Thyroid gland (tissue), 4 donors: ENCODE results near the gene OR6N2. TPM values are rescaled to one million over a fixed set of nuclear protein-coding genes. Genes with fewer than 3 reads are reported as not detected.

Source experiments
- DNase-seq, 2 donors: peaks; one replicate each; pipeline ENCODE4 v3.0.0-alpha.2; 2019
- H3K27ac ChIP-seq, 3 donors: fragments of 200-600 bp; sonication (generic); 1 replicate in 2 of 3; 2 replicates in 1 of 3; pipeline ENCODE4 v1.5.1; 2016 to 2019; ENCODE audit warnings: mild to moderate bottlenecking in 1 of 3, moderate library complexity in 1 of 3
- H3K27me3 ChIP-seq: fragments of 200-600 bp; sonication (generic); one replicate; pipeline ENCODE4 v1.5.1; 2019
- H3K36me3 ChIP-seq, 2 donors: fragments of 200-600 bp; sonication (generic); one replicate each; pipeline ENCODE4 v1.5.1; 2016 to 2019
- H3K4me1 ChIP-seq, 2 donors: fragments of 200-600 bp; sonication (generic); one replicate each; pipeline ENCODE4 v1.5.1; 2017 to 2019
- H3K4me3 ChIP-seq, 3 donors: fragments of 200-600 bp; sonication (generic); replicated peaks in 1 of 3; 1 replicate in 2 of 3; 2 replicates in 1 of 3; pipeline ENCODE4 v1.5.1; 2016; ENCODE audit warnings: mild to moderate bottlenecking in 1 of 3
- H3K9me3 ChIP-seq: fragments of 200-600 bp; sonication (generic); one replicate; pipeline ENCODE4 v1.5.1; 2017
- POLR2A ChIP-seq, 2 donors: fragments of 450-650 bp; IDR thresholded peaks; one replicate each; pipeline ENCODE4 v1.6.1; 2017; ENCODE audit warnings: antibody characterized with exemption in 2 of 2, mild to moderate bottlenecking in 2 of 2, moderate library complexity in 1 of 2
- WGBS, 2 donors: methylation state at CpG; one replicate each; pipeline ENCODE4 v1.1.5; 2017; 5-methylcytosine and 5-hydroxymethylcytosine counted together
- intact Hi-C: fragments of 100-400 bp; cut with DNase I; formaldehyde crosslinking; loops from one replicate; pipeline ENCODE4 v1.15.1; 2023
- small RNA-seq: library from RNA; depleted of rRNA; stranded (forward); fragments of <200 nt; gene quantifications from one replicate; pipeline ENCODE3, GENCODE V24; 2016
- total RNA-seq, 4 donors: library from RNA; depleted of rRNA; stranded (reverse); fragments of >200 nt; gene quantifications; one replicate each; pipeline ENCODE4 v1.2.3, GENCODE V29; 2016
- TF ChIP-seq, protein P1 (sequence below), 6 experiments: fragments of 200-600 bp in 3 of 6; fragments of 450-650 bp in 3 of 6; sonication (generic) in 3 of 6; IDR thresholded peaks; one replicate each; pipeline ENCODE4 v1.5.1; 2016 to 2019; ENCODE audit warnings: antibody characterized with exemption in 6 of 6, mild to moderate bottlenecking in 2 of 6, inconsistent platforms in 1 of 6, moderate library complexity in 1 of 6

The OR6N2 gene
- total RNA-seq, 4 donors from 2014 or later = not detected

DNA sequence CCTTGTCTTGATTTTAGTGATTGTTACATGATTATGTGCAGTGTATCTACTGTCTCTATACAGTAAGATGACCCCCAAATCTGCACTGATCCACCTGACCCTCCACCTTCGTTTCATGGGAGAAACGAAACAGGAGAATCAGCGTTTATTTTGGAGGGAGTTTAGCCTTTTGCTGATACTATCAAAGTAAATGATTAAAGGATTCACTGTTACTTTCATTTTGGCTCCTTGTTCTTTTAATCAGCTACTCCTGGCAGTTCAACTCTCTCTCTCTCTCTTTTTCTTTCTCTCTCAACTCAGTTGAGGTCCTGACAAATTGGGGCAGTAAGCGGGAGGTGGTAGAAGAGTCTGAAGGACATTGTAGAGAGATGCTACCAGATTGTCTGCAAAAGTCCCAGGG lies 50.6 kb downstream of the OR6N2 start:
- H3K27ac ChIP-seq = no peak overlapping the region
- no peak for TF ChIP-seq POLR2A (IDR thresholded peaks at IDR 0.05)
- TF ChIP-seq, protein P1, sequence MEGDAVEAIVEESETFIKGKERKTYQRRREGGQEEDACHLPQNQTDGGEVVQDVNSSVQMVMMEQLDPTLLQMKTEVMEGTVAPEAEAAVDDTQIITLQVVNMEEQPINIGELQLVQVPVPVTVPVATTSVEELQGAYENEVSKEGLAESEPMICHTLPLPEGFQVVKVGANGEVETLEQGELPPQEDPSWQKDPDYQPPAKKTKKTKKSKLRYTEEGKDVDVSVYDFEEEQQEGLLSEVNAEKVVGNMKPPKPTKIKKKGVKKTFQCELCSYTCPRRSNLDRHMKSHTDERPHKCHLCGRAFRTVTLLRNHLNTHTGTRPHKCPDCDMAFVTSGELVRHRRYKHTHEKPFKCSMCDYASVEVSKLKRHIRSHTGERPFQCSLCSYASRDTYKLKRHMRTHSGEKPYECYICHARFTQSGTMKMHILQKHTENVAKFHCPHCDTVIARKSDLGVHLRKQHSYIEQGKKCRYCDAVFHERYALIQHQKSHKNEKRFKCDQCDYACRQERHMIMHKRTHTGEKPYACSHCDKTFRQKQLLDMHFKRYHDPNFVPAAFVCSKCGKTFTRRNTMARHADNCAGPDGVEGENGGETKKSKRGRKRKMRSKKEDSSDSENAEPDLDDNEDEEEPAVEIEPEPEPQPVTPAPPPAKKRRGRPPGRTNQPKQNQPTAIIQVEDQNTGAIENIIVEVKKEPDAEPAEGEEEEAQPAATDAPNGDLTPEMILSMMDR (IDR thresholded peaks at IDR 0.05) = no peak
- H3K9me3 ChIP-seq = no peaks in the 10 kb centered on the region
- H3K4me3 ChIP-seq = no peak overlapping the region
- no peaks in the 10 kb centered on the region for H3K36me3 ChIP-seq
- WGBS, 2 donors = 70 to 77% methylated on average over 4 of the region's 4 CpGs
- DNase-seq = no peak
- intact Hi-C loops = no loop called here
- H3K27me3 ChIP-seq = no peaks in the 10 kb centered on the region
- no peaks in the 10 kb centered on the region for H3K4me1 ChIP-seq

DNA sequence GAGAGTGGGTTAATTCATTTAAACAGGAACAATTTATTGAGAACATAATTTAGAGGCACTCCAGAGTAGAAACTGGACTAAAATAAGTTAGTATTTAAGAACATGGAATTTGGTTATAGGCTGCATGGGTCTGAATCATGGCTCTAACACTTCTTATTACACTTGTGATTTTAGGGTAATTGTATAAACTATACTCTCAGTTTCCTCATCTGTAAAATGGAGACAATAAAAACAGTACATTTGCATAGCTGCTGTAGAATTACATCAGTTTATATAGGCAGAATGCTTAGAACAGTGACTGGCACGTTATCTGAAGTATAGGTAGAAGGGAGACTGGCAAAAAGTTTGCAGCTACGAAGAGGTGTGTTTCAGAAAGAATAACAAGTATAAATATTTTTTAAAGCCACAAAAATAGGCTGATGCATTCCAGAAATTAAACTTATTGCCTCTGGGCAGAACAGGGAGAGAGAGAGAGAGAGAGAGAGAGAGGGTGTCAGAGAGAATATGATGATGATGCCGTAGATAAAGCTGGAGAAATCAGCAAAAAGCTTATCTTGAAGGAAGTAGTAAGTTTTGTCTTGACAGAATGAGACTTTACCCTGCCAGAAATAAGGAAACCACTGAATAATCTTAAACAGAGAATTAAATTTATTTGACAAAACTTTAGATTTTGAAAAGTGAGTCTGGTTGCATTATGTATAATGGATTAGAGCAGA lies 52.3 kb downstream of the OR6N2 start:
- 73 to 74% methylated on average over 3 of the region's 3 CpGs for WGBS, 2 donors
- Histone ChIP-seq H3K36me3 (no peaks in the 10 kb centered on the region), H3K4me1 (no peaks in the 10 kb centered on the region), H3K27me3 (no peaks in the 10 kb centered on the region), H3K9me3 (no peaks in the 10 kb centered on the region), H3K27ac (no peak overlapping the region), H3K4me3 (no peak overlapping the region)
- intact Hi-C loops = no loop called here
- TF ChIP-seq, protein P1 (IDR thresholded peaks at IDR 0.05) = no peak
- no peak for TF ChIP-seq POLR2A (IDR thresholded peaks at IDR 0.05)
- no peak for DNase-seq

DNA sequence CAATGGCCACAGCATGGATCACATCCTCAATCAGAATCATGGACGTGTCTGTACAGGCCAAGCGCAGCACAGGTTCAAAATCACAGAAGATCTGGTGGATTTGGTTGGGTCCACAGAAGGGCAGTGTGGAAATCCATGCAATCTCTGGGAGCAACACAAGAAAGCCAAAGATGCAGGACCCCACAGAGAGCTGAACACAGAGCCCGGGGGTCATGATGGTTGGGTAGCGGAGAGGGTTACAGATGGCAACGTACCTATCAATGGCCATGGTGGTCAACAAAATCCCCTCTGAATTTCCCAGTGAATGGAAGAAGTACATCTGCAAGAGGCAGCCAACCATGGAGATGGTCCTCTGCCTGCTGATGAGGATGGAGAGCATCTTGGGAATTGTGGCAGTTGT lies 56.6 kb downstream of the OR6N2 start:
- TF ChIP-seq POLR2A (IDR thresholded peaks at IDR 0.05) = no peak
- TF ChIP-seq, protein P1 (IDR thresholded peaks at IDR 0.05) = no peak
- intact Hi-C loops = no loop called here
- WGBS, 2 donors = 92 to 97% methylated on average over 5 of the region's 5 CpGs

More for the DNA sequence above, 56.6 kb downstream of the OR6N2 start:
- no peak overlapping the region for H3K27ac ChIP-seq
- no peaks in the 10 kb centered on the region for H3K36me3 ChIP-seq
- H3K4me3 ChIP-seq = no peak overlapping the region
- H3K4me1 ChIP-seq = no peaks in the 10 kb centered on the region
- DNase-seq = no peak
- H3K9me3 ChIP-seq = no peaks in the 10 kb centered on the region
- H3K27me3 ChIP-seq = no peaks in the 10 kb centered on the region

Small RNA genes lying within 50 kb of the gene (small RNA-seq; reads per million reads assigned to genes)
- gene OR2AQ1P = not detected

Other genes with a start within 250 kb of the OR6N2 start
- gene OR6Y1, start 226.8 kb downstream of the OR6N2 start, total RNA-seq = not detected
- not detected for gene OR6P1, start 210.6 kb downstream of the OR6N2 start, total RNA-seq
- gene OR10X1, start 201.3 kb downstream of the OR6N2 start, total RNA-seq = not detected
- not detected for gene OR10Z1, start 175.9 kb downstream of the OR6N2 start, total RNA-seq
- under 1 TPM in 2 of 4 donors, not detected in 2; 0.10 to 0.11 TPM for gene SPTA1, start 94.5 kb downstream of the OR6N2 start, total RNA-seq
- gene OR6K2, start 80.6 kb downstream of the OR6N2 start, total RNA-seq = not detected
- gene OR6K3, start 60.5 kb downstream of the OR6N2 start, total RNA-seq = not detected
- gene OR6K6, start 26.5 kb downstream of the OR6N2 start, total RNA-seq = not detected
- gene OR6N1, start 9.0 kb downstream of the OR6N2 start, total RNA-seq = not detected
- 1 to 10 TPM; 2.0 to 8.5 (median 2.6) TPM for gene MNDA, start 50.1 kb upstream of the OR6N2 start, total RNA-seq
- gene PYHIN1, start 150.3 kb upstream of the OR6N2 start, total RNA-seq = 1 to 10 TPM in 3 of 4 donors, under 1 TPM in 1; 0.78 to 2.6 (median 1.8) TPM
- 100 to 1,000 TPM in 1 of 4 donors, 10 to 100 TPM in 3; 29.8 to 110 (median 49.5) TPM for gene IFI16, start 228.7 kb upstream of the OR6N2 start, total RNA-seq